Islet of Langerhans (tissue), 1 donor: ENCODE results near the gene TJP3.

Experiments used
- FAIRE-seq: peaks from one replicate; lab custom pipeline; 2011; peaks lifted over from hg19 to GRCh38; lab: Jason Lieb, UNC

Gene TJP3

GRCh38 chr19:3670796-3671679, 37.1 kb upstream of the TJP3 start:
- no peak for FAIRE-seq

- FAIRE-seq, result no peak
Measured at GRCh38 chr19:3671680-3672574, 36.3 kb upstream of the TJP3 start.

- no peak for FAIRE-seq
Measured at GRCh38 chr19:3672575-3672948, 35.6 kb upstream of the TJP3 start.

- no peak for FAIRE-seq
Measured at GRCh38 chr19:3672993-3673392, 35.2 kb upstream of the TJP3 start.

GRCh38 chr19:3673506-3674439, 34.4 kb upstream of the TJP3 start:
- FAIRE-seq, result no peak

GRCh38 chr19:3674784-3675543, 33.2 kb upstream of the TJP3 start:
- no peak for FAIRE-seq

GRCh38 chr19:3678188-3678587, 30.0 kb upstream of the TJP3 start:
- no peak for FAIRE-seq

- FAIRE-seq, result no peak
Measured at GRCh38 chr19:3679138-3679537, 29.0 kb upstream of the TJP3 start.

- FAIRE-seq, result no peak
Measured at GRCh38 chr19:3679581-3679980, 28.6 kb upstream of the TJP3 start.

- FAIRE-seq, result no peak
Measured at GRCh38 chr19:3680939-3681338, 27.2 kb upstream of the TJP3 start.

GRCh38 chr19:3682286-3682685, 25.9 kb upstream of the TJP3 start:
- no peak for FAIRE-seq

- no peak for FAIRE-seq
Measured at GRCh38 chr19:3682741-3683404, 25.3 kb upstream of the TJP3 start.

- no peak for FAIRE-seq
Measured at GRCh38 chr19:3683405-3684053, 24.7 kb upstream of the TJP3 start.

GRCh38 chr19:3684054-3684816, 23.9 kb upstream of the TJP3 start:
- no peak for FAIRE-seq

GRCh38 chr19:3684817-3685410, 23.3 kb upstream of the TJP3 start:
- FAIRE-seq, result no peak

- FAIRE-seq, result no peak
Measured at GRCh38 chr19:3687393-3687773, 20.8 kb upstream of the TJP3 start.

GRCh38 chr19:3687774-3688706, 20.1 kb upstream of the TJP3 start:
- FAIRE-seq, result no peak
